ENCODE results near the gene DNAJB8. TPM values are rescaled to one million over a fixed set of nuclear protein-coding genes. Genes with fewer than 3 reads are reported as not detected.

DNAJB8 gene
- polyA plus RNA-seq, 10 donors: not detected

DNA sequence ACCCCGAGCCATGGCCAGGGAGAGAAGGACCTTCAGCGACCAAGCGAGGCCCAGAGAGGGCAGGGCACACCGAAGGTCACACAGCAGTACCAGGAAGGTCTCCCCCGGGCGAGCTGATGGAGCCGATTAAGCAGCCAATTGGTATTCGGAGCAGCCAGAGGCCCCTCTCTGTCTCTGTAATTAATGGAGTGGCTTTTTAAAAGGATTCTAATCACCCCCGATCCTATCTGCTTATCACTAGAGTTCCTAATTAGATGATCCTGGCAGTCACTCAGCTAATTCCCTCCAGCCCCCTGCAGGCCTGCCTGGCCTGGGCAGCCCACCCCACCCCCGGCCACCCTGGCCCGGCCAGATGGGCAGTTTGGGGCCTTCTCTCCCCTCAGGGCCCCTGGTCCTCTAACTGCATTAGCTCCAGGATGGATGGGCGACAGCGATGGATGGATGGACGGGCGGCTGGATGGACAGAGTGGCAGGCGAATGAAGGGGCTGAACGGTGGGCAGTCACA is 1.6 kb upstream of the DNAJB8 start:
- no peak for DNase-seq

DNA sequence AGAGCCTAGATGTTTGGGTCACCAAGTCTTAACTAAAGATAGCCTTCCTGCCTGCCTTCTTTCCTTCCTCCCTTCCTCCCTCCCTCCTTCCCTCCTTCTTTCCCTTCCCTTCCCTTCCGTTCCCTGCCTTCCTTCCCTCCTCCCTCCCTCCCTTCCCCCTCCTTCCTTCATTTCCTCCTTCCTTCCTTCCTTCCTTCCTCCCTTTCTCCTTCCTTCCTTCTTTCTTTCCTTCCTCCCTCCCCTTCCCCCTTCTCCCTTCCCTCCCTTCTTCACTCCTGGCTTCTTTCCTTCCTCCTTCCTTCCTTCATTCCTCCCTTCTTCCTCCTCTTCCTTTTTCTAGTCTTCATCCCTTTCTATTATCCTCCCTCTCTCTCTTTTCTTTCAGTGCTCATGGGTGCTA is 2.0 kb downstream of the DNAJB8 start:
- DNase-seq: no peak

DNA sequence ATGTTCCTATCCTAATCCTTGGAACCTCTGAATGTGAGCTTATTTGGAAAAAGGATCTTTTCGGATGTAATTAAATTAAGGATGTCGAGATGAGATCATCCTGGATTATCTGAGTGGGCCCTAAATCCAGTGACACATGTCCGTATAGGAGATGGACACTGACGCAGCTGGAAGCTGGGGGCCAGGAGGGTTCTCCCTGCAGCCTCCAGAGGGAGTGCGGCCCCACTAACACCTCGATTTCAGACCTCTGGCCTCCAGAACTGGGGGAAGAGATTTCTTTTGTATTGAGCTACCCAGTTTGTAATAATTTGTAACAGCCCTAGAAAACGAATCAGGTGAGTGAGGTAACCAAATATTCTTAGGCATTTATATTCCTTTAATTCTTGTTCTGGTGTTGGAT is 2.5 kb downstream of the DNAJB8 start:
- no peak for DNase-seq

DNA sequence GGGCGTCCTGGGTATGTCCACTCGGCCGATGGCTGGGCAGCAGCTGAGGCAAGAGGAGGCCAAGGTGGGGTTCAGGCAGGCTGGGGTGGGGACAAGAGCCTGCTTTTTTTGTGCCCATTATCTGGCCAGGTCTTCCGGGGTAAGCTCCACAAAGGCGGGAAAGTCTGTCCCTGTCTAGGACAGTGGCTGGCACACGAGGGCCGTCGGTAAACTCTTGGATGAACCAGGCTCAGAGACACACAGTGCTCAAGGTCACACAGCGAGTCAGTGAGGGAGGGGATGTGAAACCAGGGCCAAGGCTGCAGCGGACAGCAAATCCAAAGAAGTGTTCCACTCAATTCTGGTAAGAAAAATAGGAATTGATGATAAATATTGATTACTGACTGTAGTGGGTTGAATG is 2.9 kb downstream of the DNAJB8 start:
- no peak for DNase-seq

DNA sequence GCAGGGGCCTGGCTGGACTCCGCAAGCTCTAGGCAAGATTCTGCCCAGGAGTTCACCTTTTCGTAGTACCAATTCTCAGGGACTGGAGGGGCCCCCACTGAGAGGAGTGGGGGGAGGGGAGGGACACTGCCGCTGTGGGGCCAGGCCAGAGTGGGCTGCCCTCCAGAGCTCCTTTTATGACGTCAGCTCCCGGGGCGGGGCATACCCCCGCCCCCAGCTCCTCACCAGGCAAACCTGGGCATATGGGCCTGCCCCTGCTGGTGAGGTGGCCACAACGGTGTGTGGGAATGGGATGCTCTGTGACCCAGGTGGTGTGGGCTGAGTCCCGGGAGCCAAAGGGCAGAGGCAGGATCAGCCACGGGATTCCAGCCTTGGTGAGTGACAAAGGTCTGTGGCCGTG is 3.3 kb downstream of the DNAJB8 start:
- no peak for DNase-seq

DNA sequence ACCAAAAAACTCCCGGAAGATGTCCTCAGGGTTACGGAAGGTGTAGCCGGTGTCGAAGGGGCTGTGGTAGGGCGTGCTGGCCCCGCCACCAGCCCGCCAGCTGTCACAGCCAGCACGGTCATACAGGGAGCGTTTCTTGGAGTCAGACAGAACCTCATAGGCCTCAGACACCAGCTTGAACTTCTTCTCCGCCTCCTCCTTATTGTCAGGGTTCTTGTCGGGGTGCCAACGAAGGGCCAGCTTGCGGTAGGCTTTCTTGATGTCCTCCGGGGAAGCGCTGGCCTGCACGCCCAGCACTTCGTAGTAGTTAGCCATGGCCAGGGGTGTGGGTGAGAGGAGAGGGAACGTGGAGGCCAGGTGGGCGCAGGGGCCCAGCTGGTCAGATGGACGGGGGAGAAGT is 3.8 kb downstream of the DNAJB8 start:
- no peak for DNase-seq

DNA sequence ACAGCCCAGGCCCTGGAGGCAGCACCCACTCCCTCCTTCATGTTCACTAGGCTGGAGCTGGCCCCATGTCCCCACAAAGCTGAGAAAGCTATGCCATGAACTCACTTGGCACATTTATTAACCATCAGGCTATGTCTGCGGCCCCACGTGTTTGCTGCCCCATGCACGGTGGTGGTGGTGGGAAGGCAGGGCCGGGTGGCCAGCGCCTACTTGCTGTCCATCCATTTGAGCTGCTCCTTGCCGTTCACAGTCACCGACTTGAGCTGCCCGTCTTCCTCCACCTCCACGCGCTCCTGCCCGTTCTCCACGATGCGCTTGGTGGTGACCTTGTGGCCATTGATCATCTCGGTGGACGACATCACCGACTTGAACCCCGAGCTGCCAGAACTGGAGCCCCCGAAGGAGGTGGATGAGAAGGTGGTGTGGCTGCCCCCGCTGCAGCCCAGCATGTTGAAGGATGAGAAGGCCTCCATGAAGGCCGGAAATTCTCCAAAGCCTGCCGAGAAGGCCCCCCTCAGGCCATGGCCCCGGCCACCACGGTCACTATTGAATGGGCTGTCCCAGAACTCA is 4.3 kb downstream of the DNAJB8 start:
- DNase-seq: no peak

DNA sequence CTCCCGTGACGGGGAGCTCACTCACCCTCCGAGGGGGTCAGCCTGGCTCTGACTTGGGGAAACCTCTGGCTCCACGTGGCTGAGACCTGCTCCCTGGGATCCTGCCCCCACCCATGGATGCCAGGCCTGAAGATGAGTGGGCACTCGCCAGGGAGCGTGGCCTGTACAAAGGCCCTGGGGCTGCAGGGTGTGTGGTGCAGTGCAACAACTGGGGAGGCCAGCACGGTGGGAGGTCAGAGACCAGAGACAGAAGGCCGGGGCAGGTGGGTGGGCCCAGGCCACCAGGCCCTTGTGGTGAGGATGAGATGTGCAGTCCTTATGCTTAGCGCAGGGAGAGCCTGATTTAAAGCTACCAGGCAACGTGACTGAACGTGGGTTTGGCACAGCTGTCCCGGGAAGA is 5.0 kb downstream of the DNAJB8 start:
- no peak for DNase-seq

DNA sequence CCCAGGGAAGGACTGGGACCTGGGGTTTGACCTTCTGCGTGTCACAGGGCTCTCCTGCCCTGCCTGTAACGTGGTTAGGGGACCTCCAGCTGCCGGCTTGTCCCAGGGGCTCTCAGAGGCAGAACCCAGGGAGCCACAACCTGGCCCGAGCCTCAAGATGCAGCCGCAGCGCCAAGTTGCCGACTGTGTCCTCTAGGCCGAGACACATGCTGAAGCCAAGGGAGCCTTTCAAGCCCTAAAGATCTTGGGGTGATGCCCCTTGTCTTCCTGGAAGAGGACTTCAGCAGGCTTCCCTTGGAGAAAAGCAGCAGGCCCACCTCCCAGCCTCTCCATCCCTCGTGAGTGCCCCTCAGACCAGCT is 7.2 kb downstream of the DNAJB8 start:
- no peak for DNase-seq

DNA sequence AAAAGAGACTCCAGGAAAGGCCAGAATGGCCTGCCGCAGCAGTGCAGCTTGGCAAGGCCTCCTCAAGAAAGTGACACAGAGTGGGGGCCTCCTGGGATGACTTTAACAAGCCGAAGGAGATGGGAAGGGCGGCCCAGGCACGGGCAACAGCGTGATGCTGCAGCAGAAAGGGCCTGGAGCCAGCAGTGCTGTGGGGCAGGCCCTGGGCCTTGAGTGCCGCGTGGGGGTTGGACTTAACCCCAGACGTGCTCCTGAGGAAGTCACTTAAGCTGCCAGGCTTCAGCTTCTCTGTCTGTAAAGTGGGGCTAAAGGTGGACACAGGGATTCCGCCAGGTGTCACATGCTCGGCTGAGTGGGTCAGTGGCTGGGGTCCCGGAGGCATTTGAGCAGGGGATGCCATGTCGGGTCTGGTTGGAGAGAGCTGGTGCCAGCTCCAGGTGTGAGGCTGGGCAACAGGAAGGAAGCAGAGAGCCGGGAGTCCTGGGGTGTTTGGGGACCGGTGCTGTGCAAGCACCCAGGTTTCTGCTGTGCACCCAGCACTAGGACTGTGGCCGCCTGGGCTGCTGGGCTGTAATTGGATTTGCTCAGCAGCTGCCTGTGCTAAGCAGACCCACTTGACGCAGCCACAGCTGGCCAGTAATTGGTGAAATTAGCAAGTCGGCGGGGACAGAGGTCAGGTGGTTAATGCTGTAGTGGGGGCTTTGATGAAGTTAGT is 7.8 kb downstream of the DNAJB8 start:
- DNase-seq: no peak

DNA sequence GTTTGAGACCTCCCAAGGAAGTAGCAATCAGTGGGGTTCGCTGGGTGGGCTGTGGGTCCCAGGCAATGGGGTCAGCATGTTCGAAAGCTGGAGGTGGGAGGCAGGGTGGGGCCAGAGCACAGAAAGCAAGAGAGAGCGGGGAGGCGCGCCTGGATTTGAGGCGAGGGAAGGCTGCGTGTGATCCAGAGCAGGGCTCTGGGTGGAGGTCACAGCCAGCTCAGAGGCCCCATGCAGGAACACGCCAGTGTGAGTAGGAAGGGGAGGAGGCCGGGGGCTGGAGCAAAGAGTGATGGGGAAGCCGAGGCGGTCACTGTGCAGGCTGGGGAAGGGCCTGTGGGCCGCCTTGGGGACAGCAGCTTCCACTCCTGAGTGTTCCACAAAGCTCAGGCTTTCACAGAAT is 8.8 kb downstream of the DNAJB8 start:
- peak in 1 of 3 donors; percentile 40 for DNase-seq

DNA sequence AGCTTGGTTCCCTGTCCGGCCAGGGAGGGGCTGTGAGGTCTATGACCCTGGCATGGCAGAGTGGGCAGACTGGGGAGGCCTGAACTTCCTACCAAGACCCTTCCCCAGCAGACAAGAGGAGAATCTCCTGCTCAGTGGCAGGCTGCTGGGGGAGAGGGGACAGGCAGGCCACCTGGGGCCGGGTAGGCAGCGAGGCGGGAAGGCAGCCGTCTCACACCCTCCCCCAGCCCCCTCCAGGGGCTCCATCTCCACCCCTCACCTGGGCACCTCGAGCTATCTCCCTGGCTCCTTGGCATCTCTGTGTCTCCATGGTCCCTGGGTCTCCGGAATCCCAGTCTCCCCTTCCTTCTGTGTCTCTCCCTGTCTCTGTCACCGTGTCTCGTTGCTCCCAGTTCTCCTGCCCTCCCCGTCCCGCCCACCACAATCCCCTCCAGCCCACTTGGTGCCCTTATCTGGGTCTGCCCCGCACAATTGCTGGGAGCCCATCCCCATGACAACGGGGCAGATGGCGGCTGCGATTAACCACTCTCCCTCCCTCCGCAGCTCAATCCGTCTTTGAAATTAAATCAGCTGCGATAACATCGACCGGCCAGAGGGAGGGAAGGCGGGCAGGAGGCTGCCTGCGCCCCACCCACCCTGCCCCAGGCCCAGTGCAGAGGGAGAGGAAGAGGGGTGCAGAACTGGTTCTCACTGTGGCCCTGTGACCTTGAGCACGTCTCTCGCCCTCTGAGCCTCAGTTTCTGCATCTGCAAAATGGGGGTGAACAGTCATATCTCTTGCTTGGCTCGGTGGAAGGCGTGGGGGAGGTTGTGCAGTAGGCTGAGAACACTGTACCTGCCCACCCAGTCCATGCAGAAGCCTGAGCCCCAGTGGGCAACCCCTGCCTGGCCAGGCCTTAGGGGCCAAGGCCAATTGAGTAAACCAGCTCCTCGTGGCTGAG is 9.6 kb downstream of the DNAJB8 start:
- DNase-seq: no peak

DNA sequence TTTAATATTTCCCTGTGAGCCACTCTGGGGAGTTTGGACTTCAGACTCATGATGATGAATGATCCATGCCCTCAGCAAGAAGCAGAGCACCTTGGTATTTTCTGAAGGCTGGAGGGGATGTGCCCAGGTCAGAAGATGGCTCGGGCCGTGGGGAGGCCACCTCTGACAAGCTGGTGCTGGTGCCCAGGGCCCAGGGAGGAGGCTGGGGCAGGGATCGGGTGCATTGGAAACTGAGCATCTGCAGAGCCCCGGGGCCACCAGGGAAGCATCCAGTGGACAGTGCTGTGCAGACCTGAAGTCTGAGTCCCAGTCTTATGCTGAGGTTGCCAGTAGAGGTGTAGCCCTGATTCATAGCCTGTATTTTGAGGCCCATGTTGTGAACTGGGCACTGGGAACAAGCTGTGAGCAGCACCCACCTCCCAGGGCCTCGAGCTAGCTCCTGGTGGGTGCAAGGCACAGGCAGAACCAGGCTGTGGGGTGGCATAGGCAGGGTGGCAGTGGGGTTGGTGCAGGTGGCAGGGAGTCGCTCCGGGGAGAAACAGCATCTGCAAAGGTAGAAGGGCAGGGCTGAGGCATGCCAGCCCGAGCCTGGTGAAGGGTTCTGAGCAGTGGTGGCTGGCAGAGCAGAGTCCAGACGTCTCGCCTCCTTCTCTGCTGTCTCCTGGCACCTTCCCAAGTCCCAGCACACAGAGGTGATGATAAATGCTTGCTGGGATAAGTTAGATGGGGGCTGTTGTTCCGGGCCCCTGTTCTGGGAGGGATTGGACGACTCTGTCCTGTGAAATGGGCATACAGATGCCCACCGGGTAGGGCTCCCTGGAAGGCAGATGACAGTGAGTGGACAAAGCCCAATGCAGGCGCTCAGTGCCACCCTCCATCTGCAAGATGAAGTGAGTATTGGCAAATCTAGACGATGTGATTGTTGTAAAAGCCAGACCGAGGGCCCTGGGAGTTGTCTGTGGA is 10.6 kb downstream of the DNAJB8 start:
- no peak for DNase-seq

DNA sequence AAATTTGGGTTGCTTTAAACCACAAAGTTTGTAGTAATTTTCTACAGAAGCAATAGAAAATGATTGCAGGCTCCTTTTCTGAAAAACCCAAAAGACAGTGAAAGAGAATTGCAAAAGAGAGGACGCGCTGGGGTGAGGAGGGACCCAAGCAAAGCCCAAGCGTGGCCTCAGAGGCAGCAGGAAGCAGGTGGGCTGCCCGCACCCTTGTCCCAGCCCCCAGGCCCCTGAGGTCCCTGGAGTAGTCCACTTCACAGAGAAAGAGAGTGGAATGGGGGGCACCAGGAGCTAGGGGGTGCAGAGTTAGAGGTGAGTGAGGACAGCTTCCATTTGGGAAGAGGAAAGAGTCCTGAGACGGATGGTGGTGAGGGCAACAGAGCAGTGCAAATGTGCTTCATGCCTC is 11.6 kb downstream of the DNAJB8 start:
- no peak for DNase-seq

DNA sequence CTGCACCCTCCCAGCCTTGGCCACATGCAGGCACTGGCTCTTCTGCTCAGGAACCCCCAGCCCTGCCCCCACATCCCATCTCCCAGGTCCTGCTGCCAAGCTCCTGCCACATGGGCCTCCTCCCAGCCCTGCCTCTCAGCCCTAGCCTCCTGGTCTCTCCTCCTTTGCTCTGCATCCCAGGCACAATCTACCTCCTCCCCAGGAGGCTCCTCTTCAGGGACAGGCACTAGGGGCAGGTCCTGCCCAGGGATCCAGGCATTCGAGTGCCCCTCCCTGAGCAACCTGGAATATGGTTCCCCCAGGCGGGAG is 12.4 kb downstream of the DNAJB8 start:
- no peak for DNase-seq

DNA sequence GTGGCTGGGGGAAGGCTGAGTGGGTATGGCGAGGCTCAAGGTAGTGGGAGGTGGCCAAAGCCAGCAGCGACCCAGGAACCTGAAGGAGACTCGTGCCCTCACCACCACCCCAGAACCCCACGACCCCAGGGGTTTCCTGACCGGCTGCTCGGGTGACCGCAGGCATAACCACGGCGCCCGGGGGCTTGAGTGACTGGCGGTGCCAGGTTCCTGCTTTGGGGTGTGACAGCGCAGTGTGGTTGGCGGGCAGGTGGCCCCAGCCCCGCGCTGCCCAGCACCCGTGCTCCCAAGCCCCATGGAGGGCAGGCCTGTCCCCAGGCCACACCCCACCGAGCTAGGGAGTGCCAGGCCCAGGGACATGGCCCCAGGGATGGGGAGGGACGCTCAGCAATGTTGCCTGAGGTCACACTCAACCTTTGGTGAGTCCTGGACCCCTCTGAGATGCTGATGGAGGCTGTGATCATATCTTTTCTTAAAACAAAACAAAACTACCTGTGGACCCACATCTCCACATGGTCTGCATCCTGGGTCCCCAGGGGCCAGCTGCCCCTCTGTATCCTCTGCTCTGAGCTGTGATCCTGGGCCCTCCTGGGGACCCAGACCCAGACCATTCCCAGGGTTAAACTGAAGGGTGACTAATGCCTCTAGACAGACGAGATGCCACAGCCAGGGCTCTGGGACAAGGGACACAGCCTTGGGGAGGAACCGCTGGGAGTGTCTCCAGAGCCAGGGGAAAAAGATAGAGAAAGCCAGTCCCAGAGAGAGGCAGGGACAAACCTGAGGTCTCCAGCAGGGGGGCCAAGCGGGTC is 13.0 kb downstream of the DNAJB8 start:
- DNase-seq: no peak

DNA sequence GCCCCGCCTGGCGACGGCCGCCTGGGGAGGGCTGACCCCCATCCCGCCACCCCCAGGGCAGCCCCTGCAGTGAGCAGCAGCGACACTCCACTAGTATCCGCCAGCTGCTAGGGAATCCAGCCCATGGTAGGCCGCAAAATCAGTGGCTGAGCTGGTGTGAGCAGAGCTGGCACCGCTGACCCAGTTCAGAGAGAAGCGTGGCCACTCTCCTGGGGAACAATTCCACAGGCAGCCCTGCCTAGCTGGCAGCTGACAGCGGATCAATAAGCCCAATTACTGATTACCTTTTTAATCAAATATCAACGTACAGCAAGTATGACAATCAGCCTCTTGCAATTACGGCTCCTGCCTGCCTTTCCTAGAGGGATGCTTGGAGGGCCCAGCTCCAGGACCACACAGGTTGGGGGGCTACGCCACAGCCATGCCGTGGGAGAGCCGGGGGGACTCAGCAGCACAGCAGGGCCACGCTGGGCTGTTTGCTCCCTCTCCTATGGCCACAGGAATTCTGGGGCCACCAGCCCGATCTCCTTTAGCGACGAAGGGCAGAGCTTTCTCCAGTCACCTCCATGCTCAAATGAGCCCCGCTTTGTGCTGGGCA is 13.9 kb downstream of the DNAJB8 start:
- DNase-seq: no peak

DNA sequence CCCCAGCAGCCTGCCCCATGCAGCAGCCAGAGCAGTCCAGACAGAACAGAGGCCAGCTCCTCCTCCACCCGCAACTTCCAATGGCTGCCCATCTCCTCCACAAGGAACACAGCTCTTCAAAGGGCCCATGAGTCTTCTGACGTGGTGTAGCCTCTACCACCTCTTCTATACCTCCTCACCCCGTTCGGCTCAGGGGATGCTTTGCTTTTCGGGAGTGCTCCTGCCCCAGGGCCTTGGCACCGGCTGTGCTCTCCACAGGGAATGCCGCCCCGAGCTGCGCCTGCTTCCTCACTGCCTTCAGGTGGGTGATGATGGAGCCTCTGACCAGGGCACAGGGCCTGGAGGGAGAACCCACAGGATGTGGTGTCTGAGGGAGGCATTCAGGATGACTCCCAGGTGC is 14.6 kb downstream of the DNAJB8 start:
- no peak for DNase-seq

DNA sequence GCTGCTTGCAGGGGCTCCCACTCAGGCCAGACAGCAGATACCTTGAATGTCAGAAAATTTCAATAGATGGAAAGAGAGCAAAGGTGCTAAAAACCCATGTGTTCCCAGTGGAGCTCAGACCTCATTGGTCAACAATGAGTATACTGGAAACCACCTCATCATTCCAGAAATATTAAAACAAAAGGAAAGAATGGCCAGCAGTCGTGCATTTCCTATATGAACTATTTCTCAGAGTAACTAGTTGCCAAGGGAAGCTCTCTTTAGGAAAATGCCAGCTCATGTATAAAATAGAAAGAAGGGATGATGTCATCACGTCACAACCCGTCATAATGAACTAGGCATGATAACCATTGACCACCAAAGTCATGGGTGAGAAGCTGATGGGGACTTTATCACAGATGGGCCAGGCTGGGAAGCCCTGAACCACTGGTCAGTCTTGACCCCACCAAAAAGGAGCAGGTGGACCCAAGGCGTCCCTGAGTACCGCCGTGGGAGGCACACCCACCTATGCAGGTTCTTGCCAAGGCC is 17.5 kb downstream of the DNAJB8 start:
- no peak for DNase-seq

DNA sequence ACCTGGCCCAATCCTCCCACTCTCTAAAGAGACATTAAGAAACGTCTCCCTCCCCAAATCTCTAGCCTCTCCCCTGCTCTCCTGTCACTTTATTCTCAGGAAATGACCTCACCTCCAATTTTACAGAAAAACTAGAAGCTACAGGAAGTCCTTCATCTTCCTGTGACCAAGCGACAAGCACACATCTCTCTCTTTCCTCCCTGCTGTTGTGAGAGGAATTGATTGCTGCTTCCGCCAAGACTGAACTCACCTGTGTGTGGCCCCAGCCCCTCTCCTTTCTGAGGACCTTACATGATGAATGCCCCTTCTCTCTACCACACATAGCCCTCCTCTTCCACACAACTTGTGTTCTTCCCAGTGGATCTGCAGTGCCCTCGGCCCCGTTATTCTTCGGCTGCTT is 18.2 kb downstream of the DNAJB8 start:
- DNase-seq: no peak
